GM19372 (cell line): ENCODE measurements around the gene ALDH3A2.
A peak's percentile ranks its signal among the peaks of the same experiment; 100 is the strongest.

Experiments used
- ATAC-seq: cut with Tn5 transposase; IDR thresholded peaks from one replicate; pipeline ENCODE4 v1.9.1; 2021; ENCODE audit warnings: mild to moderate bottlenecking, low read depth, moderate library complexity; ENCODE audit not compliant: unreplicated experiment

ALDH3A2 gene

GRCh38 chr17:19648475-19649273 lies at the start of gene ALDH3A2:
ALDH3A2 (plus strand) TSS chr17:19648751; CDS start chr17:19648972, 221 bp downstream.
- ATAC-seq: peak; percentile 83

GRCh38 chr17:19610311-19610710 lies 38.2 kb upstream of the ALDH3A2 start:
- ATAC-seq: no peak

- ATAC-seq: no peak
These were observed 37.7 kb upstream of the ALDH3A2 start for GRCh38 chr17:19610879-19611278.

DNA sequence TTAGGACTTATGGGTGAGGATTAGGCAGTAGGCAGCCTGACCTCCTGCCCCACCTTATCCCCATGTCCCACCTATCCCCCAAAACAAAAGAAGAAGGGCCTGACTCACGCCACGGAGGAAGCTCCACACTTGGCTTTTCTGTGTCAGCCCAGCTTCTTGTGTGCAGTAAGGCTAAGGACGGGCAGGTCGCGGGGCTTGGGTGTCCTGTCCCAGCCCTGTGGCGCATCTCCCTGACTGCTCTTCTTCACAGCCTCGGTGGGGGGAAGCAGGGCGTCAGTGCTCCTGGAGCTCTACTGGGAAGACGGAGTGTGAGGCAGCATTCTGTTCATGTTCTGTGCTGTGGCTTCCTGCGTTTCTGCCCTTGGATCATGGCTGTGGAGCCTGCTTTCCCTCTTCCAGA lies 34.6 kb upstream of the ALDH3A2 start:
- ATAC-seq: no peak

GRCh38 chr17:19614900-19615299 lies 33.7 kb upstream of the ALDH3A2 start:
- ATAC-seq: no peak

DNA sequence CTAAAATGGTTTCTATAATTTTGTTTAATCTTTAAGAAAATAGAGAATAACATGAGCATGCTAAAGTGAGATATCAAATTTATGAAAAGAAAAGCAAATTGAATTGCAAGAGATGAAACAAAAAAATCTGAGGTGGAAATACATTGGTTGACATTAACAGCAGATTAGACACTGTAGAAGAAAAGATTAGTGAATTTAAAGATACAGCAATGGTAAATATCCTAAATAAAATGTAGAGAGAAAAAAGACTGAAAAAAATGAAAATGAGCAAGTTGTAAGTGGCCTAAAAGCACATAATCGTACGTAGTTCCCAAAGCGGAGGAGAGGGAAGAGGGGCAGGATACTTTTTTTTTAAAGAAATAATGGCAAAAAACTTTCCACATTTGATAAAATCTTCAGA lies 30.5 kb upstream of the ALDH3A2 start:
- no peak for ATAC-seq

DNA sequence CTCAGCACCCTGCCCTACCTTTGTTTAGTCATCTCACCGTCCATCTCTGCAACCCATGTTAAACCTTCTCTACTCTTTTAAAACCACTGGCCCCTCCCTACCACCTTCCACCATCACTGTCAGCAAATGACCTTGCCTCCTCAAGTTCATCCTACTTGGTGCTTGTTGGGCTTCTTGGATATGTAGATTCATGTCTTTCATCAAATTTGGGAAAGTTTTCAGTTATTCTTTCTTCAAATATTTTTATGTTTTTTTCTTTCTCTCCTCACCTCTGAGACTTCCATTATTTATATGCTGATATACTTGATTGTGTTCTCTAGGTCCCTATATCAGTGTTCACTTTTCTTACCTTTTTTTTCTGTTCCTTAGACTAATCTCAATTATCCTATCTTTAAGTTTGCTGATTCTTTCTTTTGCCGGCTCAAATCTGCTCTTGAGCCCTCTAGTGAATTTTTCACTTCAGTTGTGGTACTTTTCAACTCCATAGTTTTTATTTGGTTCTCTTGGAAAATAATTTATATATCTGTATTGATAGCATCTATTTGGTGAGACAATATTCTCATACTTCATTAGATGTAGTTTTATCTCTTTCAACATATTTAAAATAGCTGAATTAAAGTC lies 28.7 kb upstream of the ALDH3A2 start:
- ATAC-seq: no peak

DNA sequence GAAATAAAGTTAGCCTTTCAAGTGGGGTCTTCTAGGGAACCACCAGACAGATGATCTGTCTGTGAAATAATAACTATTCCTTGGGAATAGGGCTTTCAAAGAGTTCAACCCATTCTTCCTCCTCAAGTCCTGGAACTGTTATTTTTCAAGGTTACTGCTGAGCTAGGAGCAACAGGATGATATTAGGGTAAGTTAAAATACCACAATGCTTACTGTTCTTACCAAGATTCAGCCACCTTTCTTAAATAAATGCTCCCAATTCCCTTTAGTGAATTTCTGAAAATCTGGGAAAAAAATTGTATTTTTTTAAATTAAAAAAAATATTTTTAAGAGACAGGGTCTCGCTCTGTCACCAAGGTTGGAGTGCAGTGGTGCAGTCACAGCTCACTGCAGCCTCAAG lies 26.9 kb upstream of the ALDH3A2 start:
- ATAC-seq: no peak

- ATAC-seq: no peak
These were observed 22.5 kb upstream of the ALDH3A2 start for GRCh38 chr17:19626079-19626478.

- no peak for ATAC-seq
These were observed 19.1 kb upstream of the ALDH3A2 start for GRCh38 chr17:19629449-19629848.

GRCh38 chr17:19630035-19630434 lies 18.5 kb upstream of the ALDH3A2 start:
- no peak for ATAC-seq

- no peak for ATAC-seq
These were observed 17.9 kb upstream of the ALDH3A2 start for GRCh38 chr17:19630661-19631060.

DNA sequence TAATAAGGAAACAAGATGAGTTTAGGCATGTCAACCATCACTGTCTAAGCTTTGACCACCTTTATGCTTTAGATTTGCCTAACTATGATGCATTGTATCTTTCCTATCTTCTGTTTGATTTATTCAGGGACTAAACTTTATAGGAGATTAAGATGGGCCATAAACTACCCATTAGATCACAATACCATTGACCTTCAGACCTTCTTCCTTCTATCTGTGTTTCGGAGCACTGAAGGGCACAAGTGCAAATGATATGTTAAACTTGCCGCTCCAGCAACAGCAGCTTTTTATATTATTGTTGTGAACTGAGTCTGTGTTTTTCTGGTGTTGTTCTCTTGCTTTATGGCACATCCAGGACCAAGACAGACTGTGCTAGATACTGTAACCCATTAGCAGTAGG lies 16.6 kb upstream of the ALDH3A2 start:
- ATAC-seq: no peak

GRCh38 chr17:19641687-19642372 lies 6.7 kb upstream of the ALDH3A2 start:
- no peak for ATAC-seq

DNA sequence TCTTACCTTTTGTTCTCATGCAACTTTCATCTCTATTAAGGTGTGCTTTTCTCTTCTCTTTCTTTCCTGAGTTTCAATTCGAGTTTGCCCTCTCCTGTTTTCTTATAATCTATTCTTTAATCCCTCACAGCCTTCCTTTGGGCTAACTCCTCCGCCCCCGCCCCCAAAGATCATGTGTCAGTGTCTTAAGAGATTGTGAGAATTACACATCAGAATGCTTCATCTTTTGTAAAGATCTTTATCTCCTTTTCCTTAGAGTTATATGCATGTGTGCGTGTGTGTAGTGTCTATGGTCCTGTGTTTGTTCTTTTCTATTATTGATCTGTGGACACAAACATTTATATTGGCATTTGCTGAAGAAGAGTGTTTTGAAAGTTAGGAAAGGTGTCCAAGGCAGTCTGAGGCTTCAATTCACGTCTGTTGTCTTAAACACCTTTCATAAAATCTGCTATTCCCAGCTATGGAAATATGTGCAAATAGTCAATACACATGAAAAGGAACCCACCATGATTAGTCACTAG lies 6.1 kb upstream of the ALDH3A2 start:
- ATAC-seq: no peak

DNA sequence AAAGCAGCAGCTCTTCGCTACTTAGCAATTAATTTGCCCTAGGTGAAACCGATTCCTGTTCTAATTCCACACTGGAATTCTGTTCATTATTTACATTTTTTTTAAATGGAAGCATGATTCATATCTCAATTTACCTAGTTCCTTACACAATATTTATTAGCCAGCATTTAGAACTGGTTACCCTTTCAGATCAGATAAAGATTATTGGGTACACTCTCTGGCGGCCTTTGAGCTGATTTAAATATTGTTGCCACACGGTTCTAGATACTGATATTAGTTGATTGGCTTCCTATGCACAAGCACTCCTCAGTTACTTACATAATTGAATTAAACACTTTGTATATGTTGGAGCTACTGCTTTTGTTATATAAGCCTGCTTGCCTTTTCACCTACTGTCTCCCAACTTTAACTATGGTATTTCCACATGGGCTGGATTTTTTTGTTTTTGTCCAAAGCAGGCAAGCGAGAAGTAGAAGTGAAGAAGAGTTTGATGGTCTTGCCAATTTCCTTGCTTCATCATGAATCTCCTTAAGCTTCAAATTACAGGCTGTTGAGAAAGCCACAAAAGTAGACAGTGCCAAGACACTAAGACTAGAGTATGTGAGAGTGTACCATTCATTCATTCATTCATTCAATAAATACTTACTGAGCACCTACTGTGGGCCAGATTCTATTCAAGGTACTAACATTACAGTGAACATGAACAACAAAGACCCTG lies 3.9 kb upstream of the ALDH3A2 start:
- ATAC-seq: no peak

- ATAC-seq: no peak
These were observed 2.8 kb upstream of the ALDH3A2 start for GRCh38 chr17:19645734-19646201.

GRCh38 chr17:19646788-19647696 lies 1.5 kb upstream of the ALDH3A2 start:
- no peak for ATAC-seq

- ATAC-seq: peak; percentile 35
These were observed 665 bp upstream of the ALDH3A2 start for GRCh38 chr17:19647697-19648474.
